ENCODE measurements around the gene STRADB.
A peak's percentile ranks its signal among the peaks of the same experiment; 100 is the strongest.
"Not testable (repeated sequence)": the region's sequence is repeated elsewhere in the genome, so short reads cannot be mapped to it uniquely, and the experiment has no call there.

The STRADB gene

GRCh38 chr2:201451292-201452057 is at the start of gene STRADB, which contains the start of gene TRAK2:
TSS of gene STRADB (plus strand) at chr2:201451740. CDS start at chr2:201454841, 3,101 bp downstream.
TSS of gene TRAK2 (minus strand) at chr2:201451458. CDS start at chr2:201420507, 30,951 bp downstream.
- peak; percentile 94 for DNase-seq

- DNase-seq, result no peak
Measured at GRCh38 chr2:201401815-201402214, 49.7 kb upstream of the STRADB start.

GRCh38 chr2:201402651-201403562 is 48.6 kb upstream of the STRADB start:
- DNase-seq, result no peak

- DNase-seq, result no peak
Measured at GRCh38 chr2:201403880-201404279, 47.7 kb upstream of the STRADB start.

GRCh38 chr2:201404699-201405280 is 46.8 kb upstream of the STRADB start:
- DNase-seq, result no peak

- no peak for DNase-seq
Measured at GRCh38 chr2:201406077-201406662, 45.4 kb upstream of the STRADB start.

- DNase-seq, result no peak
Measured at GRCh38 chr2:201407265-201407664, 44.3 kb upstream of the STRADB start.

- no peak for DNase-seq
Measured at GRCh38 chr2:201408931-201409330, 42.6 kb upstream of the STRADB start.

- no peak for DNase-seq
Measured at GRCh38 chr2:201411421-201411820, 40.1 kb upstream of the STRADB start.

- DNase-seq, result no peak
Measured at GRCh38 chr2:201413143-201413542, 38.4 kb upstream of the STRADB start.

GRCh38 chr2:201413552-201413951 is 38.0 kb upstream of the STRADB start:
- no peak for DNase-seq

- DNase-seq, result no peak
Measured at GRCh38 chr2:201414099-201415023, 37.2 kb upstream of the STRADB start.

GRCh38 chr2:201415149-201415548 is 36.4 kb upstream of the STRADB start:
- no peak for DNase-seq

GRCh38 chr2:201419057-201419635 is 32.4 kb upstream of the STRADB start:
- DNase-seq, result peak; percentile 19

- DNase-seq, result no peak
Measured at GRCh38 chr2:201419986-201420385, 31.6 kb upstream of the STRADB start.

GRCh38 chr2:201420442-201421113 is 31.0 kb upstream of the STRADB start:
- no peak for DNase-seq

- DNase-seq, result no peak
Measured at GRCh38 chr2:201425952-201426351, 25.6 kb upstream of the STRADB start.

GRCh38 chr2:201428366-201428765 is 23.2 kb upstream of the STRADB start:
- DNase-seq, result not testable (repeated sequence)

GRCh38 chr2:201429835-201430234 is 21.7 kb upstream of the STRADB start:
- not testable (repeated sequence) for DNase-seq

- DNase-seq, result not testable (repeated sequence)
Measured at GRCh38 chr2:201430322-201430721, 21.2 kb upstream of the STRADB start.

GRCh38 chr2:201430839-201431238 is 20.7 kb upstream of the STRADB start:
- DNase-seq, result no peak

All from CD4-positive, alpha-beta T cell treated with Interleukin-17A for 4 hours (primary cell).